H1 (cell line): ENCODE results near the gene SIRT3.

Experiments
- ATF3 ChIP-seq: IDR thresholded peaks from 2 replicates; pipeline ENCODE4 v1.6.1; 2011; ENCODE audit warnings: low read depth, mild to moderate bottlenecking, low read length; ENCODE audit not compliant: insufficient read depth
- CBX5 ChIP-seq: fragments of 300-800, 300-1000 bp; sonication (generic); IDR thresholded peaks from 2 replicates; pipeline ENCODE4 v1.7.1; 2016; ENCODE audit warnings: antibody characterized with exemption, low read length, low read depth
- CREB1 ChIP-seq: IDR thresholded peaks from 2 replicates; pipeline ENCODE4 v1.6.1; 2012; ENCODE audit warnings: inconsistent platforms
- CTCF ChIP-seq, 3 experiments: IDR thresholded peaks; 1 replicate in 2 of 3; 2 replicates in 1 of 3; pipeline versions ENCODE4 v1.5.1 to v1.6.1; 2011; ENCODE audit warnings: low read length in 3 of 3, mild to moderate bottlenecking in 3 of 3, inconsistent platforms in 2 of 3, low read depth in 1 of 3, moderate library complexity in 1 of 3; ENCODE audit not compliant: insufficient read depth in 1 of 3; ENCODE audit errors: control extremely low read depth in 1 of 3
- EZH2 ChIP-seq: fragments of 200-600 bp; sonication (generic); IDR thresholded peaks from 2 replicates; pipeline ENCODE4 v1.7.1; 2012; ENCODE audit warnings: low read depth, mild to moderate bottlenecking, moderate library complexity, low read length, inconsistent platforms; ENCODE audit not compliant: severe bottlenecking
- HDAC2 ChIP-seq, 2 experiments: fragments of 300-600 bp in 1 of 2; sonication (generic) in 1 of 2; IDR thresholded peaks; 2 replicates each; pipeline ENCODE4 v1.6.1; 2011 to 2012; ENCODE audit warnings: low read depth in 2 of 2, low read length in 2 of 2, mild to moderate bottlenecking in 2 of 2, moderate library complexity in 2 of 2, borderline replicate concordance in 1 of 2, inconsistent platforms in 1 of 2
- JUND ChIP-seq: IDR thresholded peaks from 2 replicates; pipeline ENCODE4 v1.6.1; 2011; ENCODE audit warnings: mild to moderate bottlenecking, improper control_type of control experiment, low read length
- MAX ChIP-seq: IDR thresholded peaks from 2 replicates; pipeline ENCODE4 v1.6.1; 2012; ENCODE audit warnings: inconsistent platforms
- NRF1 ChIP-seq: IDR thresholded peaks from 2 replicates; pipeline ENCODE4 v1.6.1; 2011; ENCODE audit warnings: mild to moderate bottlenecking, low read depth, low read length, improper control_type of control experiment
- POLR2A ChIP-seq, 2 experiments: IDR thresholded peaks; 1 replicate in 1 of 2; 2 replicates in 1 of 2; pipeline ENCODE4 v1.6.1; 2011; ENCODE audit warnings: low read depth in 2 of 2, low read length in 2 of 2, mild to moderate bottlenecking in 2 of 2; ENCODE audit errors: control extremely low read depth in 1 of 2
- POLR2AphosphoS5 ChIP-seq: IDR thresholded peaks from 2 replicates; pipeline ENCODE4 v1.6.1; 2011; ENCODE audit warnings: low read depth, low read length
- RAD21 ChIP-seq, 2 experiments: IDR thresholded peaks in 1 of 2; conservative IDR thresholded peaks in 1 of 2; 2 replicates each; pipeline ENCODE4 v1.6.1; 2011; ENCODE audit warnings: low read depth in 2 of 2, low read length in 2 of 2, improper control_type of control experiment in 1 of 2, inconsistent platforms in 1 of 2, mild to moderate bottlenecking in 1 of 2, moderate library complexity in 1 of 2
- SUZ12 ChIP-seq: fragments of 200-600 bp; sonication (generic); IDR thresholded peaks from 2 replicates; pipeline ENCODE4 v1.6.1; 2012; ENCODE audit warnings: mild to moderate bottlenecking, inconsistent platforms, low read length, moderate library complexity, mixed read lengths
- USF2 ChIP-seq: IDR thresholded peaks from 2 replicates; pipeline ENCODE4 v1.6.1; 2011; ENCODE audit warnings: low read length, improper control_type of control experiment

- TF ChIP-seq MAX: no peak
- TF ChIP-seq ATF3: no peak
- no peak for TF ChIP-seq CTCF (IDR thresholded peaks at IDR 0.05; ENCODE audit: control extremely low read depth in 1 of 3, insufficient read depth in 1 of 3, low read depth in 1 of 3, low read length in 3 of 3)
- TF ChIP-seq POLR2A (IDR thresholded peaks at IDR 0.05; ENCODE audit: control extremely low read depth in 1 of 2, low read depth in 2 of 2, low read length in 2 of 2): no peak
- TF ChIP-seq SUZ12: no peak
- no peak for TF ChIP-seq POLR2AphosphoS5
- no peak for TF ChIP-seq JUND
- TF ChIP-seq RAD21 (IDR thresholded peaks at IDR 0.05 in 1 of 2, conservative IDR thresholded peaks at IDR 0.05 in 1 of 2; ENCODE audit: low read depth in 2 of 2, low read length in 2 of 2): no peak
- TF ChIP-seq CBX5: no peak
- TF ChIP-seq NRF1: no peak
- TF ChIP-seq USF2: no peak
- no peak for TF ChIP-seq HDAC2 (IDR thresholded peaks at IDR 0.05; ENCODE audit: borderline replicate concordance in 1 of 2, low read depth in 2 of 2, low read length in 2 of 2)
- no peak for TF ChIP-seq CREB1
- no peak for TF ChIP-seq EZH2
Measured at GRCh38 chr11:279040-279965, 43.2 kb upstream of the SIRT3 start.
